NCI-H2227 treated with DMSO at 0.1 percent for 48 hours (cell line): ENCODE data around the gene SELENOT.
"Not testable (repeated sequence)": the region's sequence is repeated elsewhere in the genome, so short reads cannot be mapped to it uniquely, and the experiment has no call there.

Experiments used
- DNase-seq: peaks from one replicate; lab custom pipeline; 2025; lab: John Stamatoyannopoulos, UW

SELENOT gene, protein sequence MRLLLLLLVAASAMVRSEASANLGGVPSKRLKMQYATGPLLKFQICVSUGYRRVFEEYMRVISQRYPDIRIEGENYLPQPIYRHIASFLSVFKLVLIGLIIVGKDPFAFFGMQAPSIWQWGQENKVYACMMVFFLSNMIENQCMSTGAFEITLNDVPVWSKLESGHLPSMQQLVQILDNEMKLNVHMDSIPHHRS

DNA sequence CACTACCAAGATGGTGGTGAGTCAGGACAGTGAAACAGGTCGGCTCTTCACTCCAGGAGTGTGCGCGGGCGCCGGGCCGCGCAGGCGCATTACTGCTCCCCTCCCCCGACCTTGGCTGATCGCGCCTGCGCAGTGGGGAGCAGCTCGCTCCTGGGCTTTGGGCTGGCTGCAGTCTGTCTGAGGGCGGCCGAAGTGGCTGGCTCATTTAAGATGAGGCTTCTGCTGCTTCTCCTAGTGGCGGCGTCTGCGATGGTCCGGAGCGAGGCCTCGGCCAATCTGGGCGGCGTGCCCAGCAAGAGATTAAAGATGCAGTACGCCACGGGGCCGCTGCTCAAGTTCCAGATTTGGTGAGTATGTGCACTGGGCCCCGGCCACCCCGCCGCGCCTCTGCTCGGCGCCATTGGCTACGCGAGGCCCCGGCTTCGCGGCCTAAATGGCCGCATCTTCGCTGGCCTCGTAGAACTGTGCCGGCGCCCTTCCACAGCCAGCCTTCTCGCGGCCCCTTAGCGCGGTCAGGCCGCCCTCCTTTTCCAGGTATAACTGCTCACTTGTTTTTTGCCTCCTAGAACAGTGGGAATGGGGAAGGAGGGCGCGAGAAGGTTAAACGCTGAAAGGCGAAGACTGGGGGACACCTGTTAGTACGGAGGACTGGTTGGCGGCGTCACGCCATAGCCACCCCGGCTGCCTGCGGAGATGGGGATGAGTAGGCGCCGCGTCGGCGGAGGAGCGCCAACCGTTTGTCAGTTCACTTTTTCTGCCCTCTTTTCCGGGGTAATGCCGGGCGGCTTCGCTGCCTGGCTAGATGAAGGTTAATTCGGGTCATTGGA lies at the start of gene SELENOT:
Gene SELENOT, plus strand, starts transcription at position 169 of the 827 bp plus-strand sequence. Its CDS starts 42 bp downstream, at position 211.
- peak; percentile 92 for DNase-seq

GRCh38 chr3:150555859-150556436 lies 47.2 kb upstream of the SELENOT start:
- DNase-seq, result no peak

GRCh38 chr3:150556792-150557191 lies 46.3 kb upstream of the SELENOT start:
- DNase-seq, result no peak

GRCh38 chr3:150557725-150558124 lies 45.4 kb upstream of the SELENOT start:
- no peak for DNase-seq

GRCh38 chr3:150564243-150564642 lies 38.9 kb upstream of the SELENOT start:
- DNase-seq, result no peak

GRCh38 chr3:150567328-150567727 lies 35.8 kb upstream of the SELENOT start:
- DNase-seq, result no peak

DNA sequence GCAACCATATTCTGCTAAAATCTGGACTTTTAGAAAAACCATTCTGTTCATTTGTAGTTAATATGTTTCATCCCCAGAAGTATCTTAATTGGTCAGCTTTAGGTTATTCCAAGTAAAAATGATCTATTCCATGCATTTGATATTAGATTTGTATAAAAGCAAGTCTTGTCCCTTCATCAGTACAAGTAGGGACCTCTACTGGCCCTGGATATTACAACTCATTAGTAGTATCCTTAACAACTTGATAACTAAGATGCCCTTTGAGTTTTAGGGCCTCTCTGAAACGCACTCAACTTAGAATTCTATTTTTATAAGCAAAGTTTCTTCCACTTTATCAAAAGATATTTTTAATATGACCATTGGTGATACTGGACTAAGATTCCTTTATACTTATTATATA lies 25.3 kb upstream of the SELENOT start:
- DNase-seq, result no peak

DNA sequence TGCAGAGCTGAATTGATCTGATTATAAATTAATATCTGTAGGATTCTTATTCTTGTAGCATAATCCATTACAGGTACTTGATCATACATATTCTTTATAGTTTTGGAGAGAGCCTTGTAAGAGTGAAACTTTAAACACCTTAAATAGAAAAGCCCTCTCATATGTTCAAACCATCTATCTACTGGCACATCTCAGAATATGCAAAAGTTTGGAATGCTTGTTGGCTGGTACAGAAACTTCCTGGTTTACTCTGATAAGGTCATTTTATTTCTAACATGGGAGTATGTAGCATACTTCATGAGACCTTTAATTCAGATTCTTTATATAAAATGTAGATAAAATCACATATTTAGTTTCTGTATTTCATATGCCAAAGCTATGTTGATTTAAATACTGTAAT lies 21.9 kb upstream of the SELENOT start:
- no peak for DNase-seq

- DNase-seq, result no peak
Observed at GRCh38 chr3:150582620-150583019, 20.5 kb upstream of the SELENOT start.

- no peak for DNase-seq
Observed at GRCh38 chr3:150583028-150583427, 20.1 kb upstream of the SELENOT start.

DNA sequence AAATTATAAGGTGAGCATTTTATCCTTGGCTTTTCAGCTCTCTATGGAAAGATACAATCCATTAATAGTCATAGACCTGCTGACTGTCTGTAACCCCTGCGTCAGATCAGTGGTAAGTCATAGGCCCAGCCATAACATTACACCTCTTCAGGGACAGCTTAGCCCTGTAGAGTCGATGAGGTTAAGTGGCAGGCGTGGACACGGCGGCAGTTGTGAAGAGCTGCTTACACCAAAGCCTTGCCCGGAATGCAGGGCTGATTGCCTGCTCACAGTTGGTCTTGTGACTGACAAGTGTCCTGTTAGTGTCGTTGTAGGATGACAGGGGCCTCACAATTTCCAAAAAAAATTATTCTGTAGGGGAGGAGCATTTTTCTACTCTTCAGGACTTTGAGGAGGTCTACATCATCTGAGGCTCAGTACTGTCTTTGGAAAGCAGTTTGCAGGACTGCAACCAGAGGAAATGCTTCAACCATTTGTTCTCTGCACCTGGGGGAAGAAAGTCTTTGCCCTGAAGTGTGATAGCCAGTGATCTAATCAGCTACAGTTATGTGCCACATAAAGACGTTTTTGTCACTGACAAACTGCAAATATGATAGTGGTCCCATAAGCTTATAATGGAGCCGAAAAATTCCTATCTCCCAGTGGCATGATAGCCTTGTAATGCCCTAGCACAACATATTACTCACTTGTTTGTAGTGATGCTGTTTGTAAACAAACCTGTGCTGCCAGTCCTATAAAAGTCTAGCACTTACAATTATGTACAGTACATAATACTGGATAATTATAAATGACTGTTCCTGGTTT lies 14.9 kb upstream of the SELENOT start:
- DNase-seq, result peak; percentile 3

GRCh38 chr3:150589759-150590158 lies 13.4 kb upstream of the SELENOT start:
- DNase-seq, result no peak

- no peak for DNase-seq
Observed at GRCh38 chr3:150594150-150594549, 9.0 kb upstream of the SELENOT start.

DNA sequence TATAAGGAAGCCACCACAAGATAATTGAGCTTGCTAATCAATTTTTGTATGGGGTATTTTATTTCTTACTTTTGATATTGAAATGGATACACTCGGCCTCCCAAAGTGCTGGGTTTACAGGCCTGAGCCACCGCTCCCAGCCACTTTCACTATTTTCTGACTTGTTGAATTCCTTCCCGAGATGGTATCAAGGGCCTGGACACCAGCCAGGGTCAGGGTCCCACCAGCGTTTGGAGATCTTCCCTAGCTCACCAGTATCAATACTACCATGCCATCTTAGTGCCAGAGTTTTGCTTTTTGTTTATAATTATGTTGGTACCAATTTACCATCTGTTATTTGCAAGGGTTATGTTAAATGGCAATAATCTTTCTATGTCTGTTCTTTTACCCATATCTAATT lies 5.5 kb upstream of the SELENOT start:
- no peak for DNase-seq

- DNase-seq, result no peak
Observed at GRCh38 chr3:150599611-150600297, 3.4 kb upstream of the SELENOT start.

DNA sequence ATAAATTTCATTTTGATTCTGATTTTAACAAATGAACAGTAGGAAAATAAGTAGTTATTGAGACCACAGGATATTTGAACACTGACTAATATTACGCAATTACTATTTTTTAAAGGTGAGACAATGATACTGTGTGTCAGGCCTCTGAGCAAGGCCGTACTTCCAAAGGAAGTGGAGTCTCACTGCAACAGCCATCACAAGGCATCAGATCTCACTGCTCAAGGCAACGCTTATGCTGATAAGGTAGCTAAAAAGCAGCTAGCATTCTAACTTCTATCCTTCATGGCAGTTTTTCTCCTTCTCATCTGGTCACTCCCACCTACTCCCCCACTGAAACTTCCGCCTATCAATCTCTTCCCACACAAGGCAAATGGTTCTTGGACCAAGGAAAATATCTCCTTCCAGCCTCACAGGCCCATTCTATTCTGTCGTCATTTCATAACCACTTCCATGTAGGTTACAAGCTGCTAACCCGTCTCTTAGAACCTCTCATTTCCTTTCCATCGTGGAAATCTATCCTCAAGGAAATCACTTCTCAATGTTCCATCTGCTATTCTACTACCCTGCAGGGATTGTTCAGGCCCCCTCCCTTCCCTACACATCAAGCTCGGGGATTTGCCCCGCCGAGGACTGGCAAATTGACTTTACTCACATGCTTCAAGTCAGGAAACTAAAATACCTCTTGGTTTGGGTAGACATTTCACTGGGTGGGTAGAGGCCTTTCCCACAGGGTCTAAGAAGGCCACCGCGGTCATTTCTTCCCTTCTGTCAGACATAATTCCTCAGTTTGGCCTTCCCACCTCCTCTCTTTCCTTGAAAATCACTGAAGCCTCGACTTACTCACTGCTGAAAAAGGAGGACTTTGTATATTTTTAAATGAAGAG lies 2.2 kb upstream of the SELENOT start:
- not testable (repeated sequence) for DNase-seq

- DNase-seq, result no peak
Observed at GRCh38 chr3:150602426-150603152, 532 bp upstream of the SELENOT start.

DNA sequence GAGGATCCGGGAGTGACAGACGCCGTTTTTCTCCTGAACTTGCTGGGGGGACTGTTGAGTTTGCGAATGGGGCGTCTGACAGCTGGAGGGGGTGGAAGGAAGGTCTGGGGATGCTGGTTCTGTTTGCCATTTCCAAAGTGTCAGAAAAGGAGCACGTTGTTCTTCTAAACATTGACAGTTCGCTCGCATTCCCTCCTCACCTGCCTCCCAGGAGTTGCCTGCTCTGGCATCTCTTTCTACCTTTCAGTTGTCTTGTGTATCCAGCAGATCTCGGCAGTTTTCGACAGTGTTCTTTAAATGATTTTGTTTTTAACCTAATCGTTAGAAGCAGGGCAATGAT lies 829 bp downstream of the SELENOT start:
- DNase-seq, result no peak

- no peak for DNase-seq
Observed at GRCh38 chr3:150605998-150606641, 3.0 kb downstream of the SELENOT start.
